Measurements from ENCODE around the gene ATF2.
"Not testable (repeated sequence)": the region's sequence is repeated elsewhere in the genome, so short reads cannot be mapped to it uniquely, and the experiment has no call there.

The ATF2 gene

DNA sequence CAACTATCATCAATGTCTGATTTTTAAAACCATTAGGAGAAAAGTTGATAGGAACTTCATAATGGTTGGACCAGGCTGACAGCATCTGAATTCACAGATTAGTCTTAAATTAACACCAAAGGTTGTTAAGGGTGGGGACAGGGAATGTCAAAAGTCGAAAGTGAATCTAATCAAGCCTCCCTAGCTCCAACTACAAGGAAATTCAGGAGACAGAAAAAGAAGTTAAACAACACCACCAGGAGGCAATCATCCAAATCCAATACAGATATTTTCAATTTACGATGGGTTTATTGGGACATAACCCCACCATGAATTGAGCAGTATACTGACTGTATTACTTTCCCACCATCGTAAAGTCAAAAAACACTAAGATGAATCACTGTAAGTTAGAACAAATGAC lies 32.8 kb downstream of the ATF2 start:
- no peaks in the 10 kb centered on the region for H3K4me1 ChIP-seq (ENCODE audit: insufficient read depth, poor library complexity, severe bottlenecking)
- no peak for ATAC-seq (ENCODE audit: low read depth)
- DNase-seq (ENCODE audit: low spot score) = no peak
- no peak overlapping the region for H3K4me3 ChIP-seq (ENCODE audit: severe bottlenecking)
- no peaks in the 10 kb centered on the region for H3K27me3 ChIP-seq (ENCODE audit: insufficient read depth, poor library complexity, severe bottlenecking)
- TF ChIP-seq, protein P1, sequence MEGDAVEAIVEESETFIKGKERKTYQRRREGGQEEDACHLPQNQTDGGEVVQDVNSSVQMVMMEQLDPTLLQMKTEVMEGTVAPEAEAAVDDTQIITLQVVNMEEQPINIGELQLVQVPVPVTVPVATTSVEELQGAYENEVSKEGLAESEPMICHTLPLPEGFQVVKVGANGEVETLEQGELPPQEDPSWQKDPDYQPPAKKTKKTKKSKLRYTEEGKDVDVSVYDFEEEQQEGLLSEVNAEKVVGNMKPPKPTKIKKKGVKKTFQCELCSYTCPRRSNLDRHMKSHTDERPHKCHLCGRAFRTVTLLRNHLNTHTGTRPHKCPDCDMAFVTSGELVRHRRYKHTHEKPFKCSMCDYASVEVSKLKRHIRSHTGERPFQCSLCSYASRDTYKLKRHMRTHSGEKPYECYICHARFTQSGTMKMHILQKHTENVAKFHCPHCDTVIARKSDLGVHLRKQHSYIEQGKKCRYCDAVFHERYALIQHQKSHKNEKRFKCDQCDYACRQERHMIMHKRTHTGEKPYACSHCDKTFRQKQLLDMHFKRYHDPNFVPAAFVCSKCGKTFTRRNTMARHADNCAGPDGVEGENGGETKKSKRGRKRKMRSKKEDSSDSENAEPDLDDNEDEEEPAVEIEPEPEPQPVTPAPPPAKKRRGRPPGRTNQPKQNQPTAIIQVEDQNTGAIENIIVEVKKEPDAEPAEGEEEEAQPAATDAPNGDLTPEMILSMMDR (IDR thresholded peaks at IDR 0.05; ENCODE audit: poor library complexity, severe bottlenecking) = no peak
- no peaks in the 10 kb centered on the region for H3K9me3 ChIP-seq (ENCODE audit: severe bottlenecking)
- peaks cover 61% of the 10 kb centered on the region for H3K36me3 ChIP-seq (ENCODE audit: low read depth)
- H3K27ac ChIP-seq (ENCODE audit: poor library complexity, severe bottlenecking) = no peak overlapping the region

DNA sequence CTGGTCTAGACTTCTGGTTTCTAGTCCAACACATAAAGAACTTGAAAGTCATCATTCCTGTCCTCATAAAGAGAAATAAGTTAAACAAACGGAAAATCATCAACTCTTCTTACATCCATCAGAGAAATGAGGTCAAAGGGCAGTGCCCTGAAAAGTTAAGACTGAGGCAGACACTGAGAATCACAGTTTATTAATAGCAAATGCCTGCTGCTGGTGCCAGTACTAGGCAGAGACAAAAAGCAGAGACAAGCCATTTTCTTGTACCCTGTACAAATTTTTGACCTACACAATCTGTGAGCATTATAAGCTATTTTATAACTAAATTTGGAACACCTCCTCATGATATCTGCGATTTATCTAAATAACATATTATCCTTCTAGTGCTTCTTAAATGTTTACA lies 36.8 kb downstream of the ATF2 start:
- ATAC-seq (ENCODE audit: low read depth) (no peak), DNase-seq (ENCODE audit: low spot score) (no peak)
- Histone ChIP-seq H3K36me3 (ENCODE audit: low read depth) (peaks cover 65% of the 10 kb centered on the region), H3K9me3 (ENCODE audit: severe bottlenecking) (no peaks in the 10 kb centered on the region), H3K27ac (ENCODE audit: poor library complexity, severe bottlenecking) (no peak overlapping the region), H3K4me1 (ENCODE audit: insufficient read depth, poor library complexity, severe bottlenecking) (peaks cover 6% of the 10 kb centered on the region), H3K27me3 (ENCODE audit: insufficient read depth, poor library complexity, severe bottlenecking) (no peaks in the 10 kb centered on the region), H3K4me3 (ENCODE audit: severe bottlenecking) (no peak overlapping the region)
- TF ChIP-seq, protein P1 (IDR thresholded peaks at IDR 0.05; ENCODE audit: poor library complexity, severe bottlenecking) = no peak

DNA sequence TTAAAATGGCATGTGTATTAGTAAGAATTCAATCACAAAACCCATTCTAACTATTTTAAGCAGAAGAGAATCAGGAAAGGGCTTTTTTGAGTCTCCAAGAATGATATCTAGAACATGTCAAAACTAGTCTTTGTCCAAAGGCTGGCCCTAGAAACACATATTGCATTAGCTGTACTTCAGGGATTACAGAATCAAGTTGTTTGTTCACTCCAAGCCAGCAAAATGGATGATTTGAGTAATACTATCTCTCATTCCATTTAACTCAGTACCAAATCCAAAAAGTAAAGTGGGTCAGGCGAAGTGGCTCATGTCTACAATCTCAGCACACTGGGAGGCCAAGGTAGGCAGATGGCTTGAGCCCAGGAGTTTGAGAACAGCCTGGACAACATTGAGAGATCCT lies 41.3 kb downstream of the ATF2 start:
- Histone ChIP-seq H3K9me3 (ENCODE audit: severe bottlenecking) (no peaks in the 10 kb centered on the region), H3K4me3 (ENCODE audit: severe bottlenecking) (no peak overlapping the region), H3K27me3 (ENCODE audit: insufficient read depth, poor library complexity, severe bottlenecking) (no peaks in the 10 kb centered on the region), H3K36me3 (ENCODE audit: low read depth) (peaks cover 61% of the 10 kb centered on the region), H3K27ac (ENCODE audit: poor library complexity, severe bottlenecking) (peak overlapping the region; percentile 9), H3K4me1 (ENCODE audit: insufficient read depth, poor library complexity, severe bottlenecking) (peaks cover 9% of the 10 kb centered on the region)
- DNase-seq (ENCODE audit: low spot score) (no peak), ATAC-seq (ENCODE audit: low read depth) (peak; percentile 68)
- TF ChIP-seq, protein P1 (IDR thresholded peaks at IDR 0.05; ENCODE audit: poor library complexity, severe bottlenecking) = no peak

DNA sequence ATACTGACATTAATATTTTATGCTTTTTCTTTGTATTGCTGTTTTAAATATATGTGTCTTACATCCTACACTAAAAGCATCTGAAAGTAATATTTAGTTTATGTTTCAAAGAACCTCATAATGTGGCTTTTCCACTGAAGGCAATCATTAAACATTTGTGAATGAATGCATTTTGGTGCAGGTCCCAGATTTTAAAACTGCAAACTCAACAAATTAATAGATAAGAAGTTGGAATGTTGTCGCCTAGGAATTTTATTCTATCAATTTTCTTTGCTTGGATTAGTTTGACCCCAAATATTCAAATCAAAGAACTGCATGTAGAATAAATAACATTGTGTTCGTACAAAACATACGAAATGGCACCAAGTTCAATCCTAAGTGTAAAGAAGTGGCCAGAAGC lies 44.7 kb downstream of the ATF2 start:
- TF ChIP-seq, protein P1 (IDR thresholded peaks at IDR 0.05; ENCODE audit: poor library complexity, severe bottlenecking) = no peak
- no peaks in the 10 kb centered on the region for H3K27me3 ChIP-seq (ENCODE audit: insufficient read depth, poor library complexity, severe bottlenecking)
- ATAC-seq (ENCODE audit: low read depth) (no peak), DNase-seq (ENCODE audit: low spot score) (no peak)
- H3K9me3 ChIP-seq (ENCODE audit: severe bottlenecking) = no peaks in the 10 kb centered on the region
- no peak overlapping the region for H3K4me3 ChIP-seq (ENCODE audit: severe bottlenecking)
- H3K27ac ChIP-seq (ENCODE audit: poor library complexity, severe bottlenecking) = no peak overlapping the region
- peaks cover 6% of the 10 kb centered on the region for H3K4me1 ChIP-seq (ENCODE audit: insufficient read depth, poor library complexity, severe bottlenecking)
- peaks cover 66% of the 10 kb centered on the region for H3K36me3 ChIP-seq (ENCODE audit: low read depth)

DNA sequence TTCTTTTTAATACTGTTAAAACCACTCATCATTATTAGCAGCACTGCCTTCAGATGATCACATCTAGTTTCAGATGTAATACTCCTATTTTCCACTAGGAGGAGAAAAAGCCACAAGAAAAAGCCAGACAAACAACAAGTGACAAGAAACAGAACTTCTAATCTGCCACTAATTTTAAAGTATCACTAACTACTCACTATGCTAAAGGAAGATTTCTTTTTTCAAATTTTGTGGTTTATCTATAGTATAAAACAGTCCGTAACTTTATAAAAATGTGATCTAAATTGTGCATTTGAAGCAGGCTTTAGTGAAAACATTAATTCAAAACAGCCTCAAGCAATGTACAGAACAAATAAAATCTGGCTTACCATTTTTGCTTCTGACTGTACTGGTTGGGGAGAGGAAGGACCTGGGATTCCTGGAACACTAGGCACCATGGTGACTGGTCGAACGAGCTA lies 56.8 kb downstream of the ATF2 start:
- Histone ChIP-seq H3K9me3 (ENCODE audit: severe bottlenecking) (no peaks in the 10 kb centered on the region), H3K27me3 (ENCODE audit: insufficient read depth, poor library complexity, severe bottlenecking) (no peaks in the 10 kb centered on the region), H3K36me3 (ENCODE audit: low read depth) (peaks cover 72% of the 10 kb centered on the region), H3K27ac (ENCODE audit: poor library complexity, severe bottlenecking) (no peak overlapping the region), H3K4me1 (ENCODE audit: insufficient read depth, poor library complexity, severe bottlenecking) (no peaks in the 10 kb centered on the region), H3K4me3 (ENCODE audit: severe bottlenecking) (no peak overlapping the region)
- TF ChIP-seq, protein P1 (IDR thresholded peaks at IDR 0.05; ENCODE audit: poor library complexity, severe bottlenecking) = peak; percentile 83
- ATAC-seq (ENCODE audit: low read depth) (peak; percentile 49; the same call in 1 of the 3 replicates), DNase-seq (ENCODE audit: low spot score) (no peak)

DNA sequence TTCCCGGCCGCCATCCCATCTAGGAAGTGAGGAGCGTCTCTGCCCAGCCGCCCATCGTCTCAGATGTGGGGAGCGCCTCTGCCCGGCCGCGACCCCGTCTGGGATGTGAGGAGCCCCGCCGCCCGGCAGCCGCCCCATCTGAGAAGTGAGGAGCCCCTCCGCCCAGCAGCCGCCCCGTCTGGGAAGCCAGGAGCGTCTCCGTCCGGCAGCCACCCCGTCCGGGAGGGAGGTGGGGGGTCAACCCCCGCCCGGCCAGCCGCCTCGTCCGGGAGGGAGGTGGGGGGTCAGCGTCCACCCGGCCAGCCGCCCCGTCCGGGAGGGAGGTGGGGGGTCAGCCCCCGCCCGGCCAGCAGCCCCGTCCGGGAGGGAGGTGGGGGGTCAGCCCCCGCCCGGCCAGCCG lies 59.9 kb downstream of the ATF2 start:
- H3K27ac ChIP-seq (ENCODE audit: poor library complexity, severe bottlenecking); ATAC-seq (ENCODE audit: low read depth); H3K4me1 ChIP-seq (ENCODE audit: insufficient read depth, poor library complexity, severe bottlenecking); DNase-seq (ENCODE audit: low spot score); H3K9me3 ChIP-seq (ENCODE audit: severe bottlenecking); H3K4me3 ChIP-seq (ENCODE audit: severe bottlenecking); H3K27me3 ChIP-seq (ENCODE audit: insufficient read depth, poor library complexity, severe bottlenecking): not testable (repeated sequence)
- peaks cover 69% of the 10 kb centered on the region for H3K36me3 ChIP-seq (ENCODE audit: low read depth)

All from RWPE2 (cell line).